GM19043 (cell line): ENCODE results near the gene KIFC3.
"Not testable (repeated sequence)": the region's sequence is repeated elsewhere in the genome, so short reads cannot be mapped to it uniquely, and the experiment has no call there.

ENCODE experiments used
- ATAC-seq: cut with Tn5 transposase; IDR thresholded peaks from one replicate; pipeline ENCODE4 v1.9.1; 2021; ENCODE audit warnings: low read depth; ENCODE audit not compliant: unreplicated experiment

The KIFC3 gene

GRCh38 chr16:57728336-57729181 lies 73.7 kb downstream of the KIFC3 start:
- ATAC-seq = no peak

- no peak for ATAC-seq
Measured at GRCh38 chr16:57727610-57728009, 74.7 kb downstream of the KIFC3 start.

- no peak for ATAC-seq
Measured at GRCh38 chr16:57726433-57726947, 75.8 kb downstream of the KIFC3 start.

GRCh38 chr16:57725976-57726375 lies 76.3 kb downstream of the KIFC3 start:
- no peak for ATAC-seq

- ATAC-seq = no peak
Measured at GRCh38 chr16:57725554-57725953, 76.7 kb downstream of the KIFC3 start.

- no peak for ATAC-seq
Measured at GRCh38 chr16:57725151-57725550, 77.1 kb downstream of the KIFC3 start.

GRCh38 chr16:57724531-57724930 lies 77.8 kb downstream of the KIFC3 start:
- no peak for ATAC-seq

- no peak for ATAC-seq
Measured at GRCh38 chr16:57723170-57723569, 79.1 kb downstream of the KIFC3 start.

GRCh38 chr16:57722651-57723050 lies 79.6 kb downstream of the KIFC3 start:
- ATAC-seq = no peak

- no peak for ATAC-seq
Measured at GRCh38 chr16:57722210-57722499, 80.1 kb downstream of the KIFC3 start.

GRCh38 chr16:57721356-57722209 lies 80.7 kb downstream of the KIFC3 start:
- ATAC-seq = no peak

GRCh38 chr16:57720142-57720575 lies 82.1 kb downstream of the KIFC3 start:
- no peak for ATAC-seq

GRCh38 chr16:57714047-57714446 lies 88.2 kb downstream of the KIFC3 start:
- no peak for ATAC-seq

- ATAC-seq = no peak
Measured at GRCh38 chr16:57713596-57713995, 88.7 kb downstream of the KIFC3 start.

- ATAC-seq = not testable (repeated sequence)
Measured at GRCh38 chr16:57712569-57712968, 89.7 kb downstream of the KIFC3 start.

- no peak for ATAC-seq
Measured at GRCh38 chr16:57711993-57712392, 90.3 kb downstream of the KIFC3 start.

- ATAC-seq = no peak
Measured at GRCh38 chr16:57711346-57711745, 90.9 kb downstream of the KIFC3 start.

GRCh38 chr16:57709663-57710062 lies 92.6 kb downstream of the KIFC3 start:
- ATAC-seq = no peak
